ENCODE measurements around the gene RASGEF1C. TPM values are rescaled to one million over a fixed set of nuclear protein-coding genes. Genes with fewer than 3 reads are reported as not detected.
A peak's percentile ranks its signal among the peaks of the same experiment; 100 is the strongest.

Gene RASGEF1C
- total and polyA plus RNA-seq, 8 donors = 0.09 to 0.38 TPM; not detected in 6

DNA sequence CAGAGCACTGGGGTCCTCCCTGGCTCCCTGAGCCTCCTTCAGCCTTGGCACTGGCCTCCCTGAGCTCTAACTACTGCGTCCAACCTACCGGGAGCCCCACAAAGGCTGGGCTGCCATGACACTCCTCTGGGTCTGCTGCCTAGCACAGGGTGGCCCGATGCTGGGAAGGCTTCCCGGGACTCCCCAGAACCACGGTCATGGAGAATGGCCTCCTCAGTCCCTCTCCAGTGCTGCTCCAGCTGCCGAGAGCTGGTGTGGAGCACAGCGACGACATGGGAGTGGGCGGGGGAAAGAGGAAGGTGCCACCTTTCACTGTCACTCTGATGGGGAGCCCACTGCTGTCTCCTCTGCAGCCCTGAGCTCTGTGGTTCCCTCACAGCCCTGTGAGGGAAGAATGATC lies 76.0 kb downstream of the RASGEF1C start:
- no peaks in the 10 kb centered on the region for H3K9me3 ChIP-seq
- no peak for FAIRE-seq
- no peaks in the 10 kb centered on the region for H3K4me1 ChIP-seq
- H3K27me3 ChIP-seq = no peaks in the 10 kb centered on the region
- intact Hi-C loops (cut with DNase I) = no loop called here
- 71 to 84% methylated on average over 9 of the region's 9 CpGs for WGBS, 2 donors
- DNase-seq = peak in 2 of 6 donors; percentile 7 to 46
- no peak for TF ChIP-seq CTCF (IDR thresholded peaks at IDR 0.05)
- no peak for ATAC-seq
- H3K27ac ChIP-seq = no peak overlapping the region
- no peaks in the 10 kb centered on the region for H3K36me3 ChIP-seq
- H3K4me3 ChIP-seq = no peak overlapping the region

DNA sequence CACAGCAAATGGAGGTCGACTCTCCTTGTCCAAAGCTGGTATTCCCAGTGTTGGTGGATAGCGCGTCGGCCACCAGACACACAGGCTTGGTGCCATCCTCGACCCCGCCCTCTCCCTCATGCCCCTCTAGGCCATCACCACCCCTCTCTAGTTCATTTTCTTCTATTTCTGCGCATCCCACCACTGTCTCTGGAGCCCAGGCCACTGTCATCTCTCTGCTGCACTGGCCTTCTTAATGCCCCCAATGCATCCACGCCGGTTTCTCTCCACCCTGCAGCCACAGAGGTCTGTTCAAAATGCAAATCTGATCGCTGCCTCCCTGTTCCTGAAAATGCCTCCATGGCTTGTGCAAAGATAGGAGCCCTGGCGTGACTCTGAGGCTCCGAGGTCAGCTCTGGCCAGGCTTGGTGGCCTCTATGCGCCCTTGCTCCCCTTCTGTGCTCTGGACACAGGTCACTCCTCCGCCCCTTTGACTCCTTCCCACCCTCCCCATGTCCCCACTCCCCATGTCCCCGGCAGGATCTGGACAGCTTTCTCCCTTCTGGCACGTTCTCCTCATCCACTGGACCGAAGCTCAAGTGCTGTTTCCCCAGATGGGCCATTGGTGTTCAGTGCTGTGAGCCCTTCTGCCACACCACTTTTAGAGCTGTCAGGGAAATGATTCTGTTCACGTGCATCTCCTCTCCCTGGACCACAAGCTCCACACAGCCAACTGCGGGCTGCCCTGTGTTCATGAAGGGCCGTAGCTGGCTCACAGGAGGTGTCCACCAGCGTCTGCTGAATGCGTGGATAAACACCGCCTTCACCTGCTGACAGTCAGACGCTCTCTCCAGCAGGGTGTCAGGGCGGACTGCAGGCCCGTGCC lies 77.9 kb downstream of the RASGEF1C start:
- no peaks in the 10 kb centered on the region for H3K4me1 ChIP-seq
- ATAC-seq (no peak), FAIRE-seq (no peak), DNase-seq (peak in 2 of 6 donors; percentile 5 to 32)
- no peaks in the 10 kb centered on the region for H3K9me3 ChIP-seq
- WGBS, 2 donors = 68 to 71% methylated on average over 26 of the region's 26 CpGs
- TF ChIP-seq CTCF (IDR thresholded peaks at IDR 0.05) = no peak
- no peaks in the 10 kb centered on the region for H3K36me3 ChIP-seq
- intact Hi-C loops (cut with DNase I) = no loop called here
- no peak overlapping the region for H3K4me3 ChIP-seq
- no peaks in the 10 kb centered on the region for H3K27me3 ChIP-seq
- H3K27ac ChIP-seq = no peak overlapping the region

DNA sequence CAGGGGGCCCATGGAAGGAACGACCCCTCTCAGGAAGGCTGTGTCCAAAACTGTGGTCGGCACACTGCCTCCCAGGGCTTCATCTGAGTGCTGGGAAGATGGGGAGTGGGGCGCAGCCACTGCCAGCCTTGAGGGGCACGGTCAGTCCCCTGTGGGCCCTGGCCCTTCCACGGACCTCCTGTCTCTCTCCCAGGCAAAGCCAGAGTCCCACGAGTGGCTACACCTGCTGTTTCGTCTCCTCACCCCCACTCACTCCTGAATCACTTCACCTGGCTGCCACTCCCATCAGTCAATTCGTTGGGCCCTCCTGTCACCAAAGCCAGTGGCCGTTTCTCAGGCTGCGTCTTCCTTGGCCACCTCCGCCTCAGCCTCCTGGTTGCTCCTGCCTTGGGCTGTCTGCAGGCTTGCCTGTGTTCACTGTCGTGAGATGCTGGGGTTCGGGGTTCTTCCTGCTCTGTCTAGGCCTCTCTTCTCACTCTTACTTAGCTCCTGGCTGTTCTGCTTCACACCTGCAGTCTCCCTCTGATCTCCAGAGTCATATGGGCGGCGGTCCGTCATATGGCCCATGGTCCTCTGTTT lies 78.6 kb downstream of the RASGEF1C start:
- WGBS, 2 donors = 68 to 78% methylated on average over 15 to 16 of the region's 16 CpGs
- Histone ChIP-seq H3K9me3 (no peaks in the 10 kb centered on the region), H3K36me3 (no peaks in the 10 kb centered on the region), H3K4me1 (no peaks in the 10 kb centered on the region), H3K27me3 (no peaks in the 10 kb centered on the region), H3K27ac (no peak overlapping the region), H3K4me3 (no peak overlapping the region)
- no peak for TF ChIP-seq CTCF (IDR thresholded peaks at IDR 0.05)
- intact Hi-C loops (cut with DNase I) = no loop called here
- no peak for ATAC-seq
- DNase-seq = peak in 2 of 6 donors; percentile 2 to 35
- no peak for FAIRE-seq

GRCh38 chr5:180129291-180130190 lies 79.5 kb downstream of the RASGEF1C start:
- intact Hi-C loops (cut with DNase I) = no loop called here

More at GRCh38 chr5:180129291-180130190, 79.5 kb downstream of the RASGEF1C start:
- FAIRE-seq (no peak), ATAC-seq (no peak), DNase-seq (peak in 1 of 6 donors; percentile 40)
- no peaks in the 10 kb centered on the region for H3K36me3 ChIP-seq
- no peak for TF ChIP-seq CTCF (IDR thresholded peaks at IDR 0.05)
- 70 to 76% methylated on average over 27 of the region's 27 CpGs for WGBS, 2 donors
- H3K4me1 ChIP-seq = no peaks in the 10 kb centered on the region
- H3K27ac ChIP-seq = no peak overlapping the region
- H3K27me3 ChIP-seq = no peaks in the 10 kb centered on the region
- no peak overlapping the region for H3K4me3 ChIP-seq
- H3K9me3 ChIP-seq = no peaks in the 10 kb centered on the region
